GM23338 (cell line): ENCODE measurements around the gene HTR1D.
"Not testable (repeated sequence)": the region's sequence is repeated elsewhere in the genome, so short reads cannot be mapped to it uniquely, and the experiment has no call there.

Source experiments
- CTCF ChIP-seq, 2 experiments: fragments of 200-600 bp in 1 of 2; sonication (generic) in 1 of 2; conservative IDR thresholded peaks; 2 replicates each; pipeline versions ENCODE4 v1.5.1 to v1.6.1; 2016 to 2017; ENCODE audit warnings: antibody characterized with exemption in 2 of 2, low read depth in 2 of 2, mild to moderate bottlenecking in 2 of 2, moderate library complexity in 1 of 2
- EZH2phosphoT487 ChIP-seq: fragments of 200-600 bp; sonication (generic); IDR thresholded peaks from one replicate; pipeline ENCODE4 v1.8.1; 2018; ENCODE audit warnings: antibody characterized with exemption; ENCODE audit not compliant: unreplicated experiment
- POLR2AphosphoS5 ChIP-seq: IDR thresholded peaks from 2 replicates; pipeline ENCODE4 v1.6.1; 2016; ENCODE audit warnings: antibody characterized with exemption, low read depth
- REST ChIP-seq: IDR thresholded peaks from one replicate; pipeline ENCODE4 v1.6.1; 2018; ENCODE audit warnings: antibody characterized with exemption; ENCODE audit not compliant: unreplicated experiment

GRCh38 chr1:23207733-23208132, 9.6 kb downstream of the HTR1D start:
- not testable (repeated sequence) for TF ChIP-seq POLR2AphosphoS5; CTCF (conservative IDR thresholded peaks at IDR 0.05; ENCODE audit: low read depth in 2 of 2); REST; EZH2phosphoT487
